GM23338 (cell line): ENCODE measurements around the gene XAB2. TPM values are rescaled to one million over a fixed set of nuclear protein-coding genes. Genes with fewer than 3 reads are reported as not detected.

ENCODE experiments used
- ATAC-seq: fragments of 200-7000 bp; cut with Tn5 transposase; 3 replicates; pipeline ENCODE4 v1.9.1; 2020
- DNase-seq: peaks from one replicate; pipeline ENCODE4 v3.0.0-alpha.2; 2015; ENCODE audit warnings: low spot score
- H2AFZ ChIP-seq: fragments of 200-600 bp; sonication (generic); 2 replicates; pipeline ENCODE4 v1.8.0; 2016; ENCODE audit warnings: antibody characterized with exemption, mild to moderate bottlenecking, moderate library complexity
- H3F3A ChIP-seq: fragments of 200-600 bp; sonication (generic); replicated peaks from 2 replicates; pipeline ENCODE4 v1.8.0; 2017; ENCODE audit warnings: antibody characterized with exemption, mixed run types, low read depth
- H3K27ac ChIP-seq: fragments of 200-600 bp; sonication (generic); 2 replicates; pipeline ENCODE4 v1.6.1; 2016; ENCODE audit warnings: low read depth
- H3K27me3 ChIP-seq: fragments of 200-600 bp; sonication (generic); 2 replicates; pipeline ENCODE4 v1.8.0; 2016; ENCODE audit warnings: mild to moderate bottlenecking, mixed run types, moderate library complexity; ENCODE audit not compliant: insufficient read depth
- H3K36me3 ChIP-seq: fragments of 200-600 bp; sonication (generic); 2 replicates; pipeline ENCODE4 v1.8.0; 2016; ENCODE audit warnings: mild to moderate bottlenecking; ENCODE audit not compliant: insufficient read depth
- H3K4me1 ChIP-seq: fragments of 200-600 bp; sonication (generic); 2 replicates; pipeline ENCODE4 v1.8.0; 2016; ENCODE audit warnings: mild to moderate bottlenecking, moderate library complexity; ENCODE audit not compliant: insufficient read depth
- H3K4me2 ChIP-seq: fragments of 200-600 bp; sonication (generic); 2 replicates; pipeline ENCODE4 v1.7.1; 2017; ENCODE audit warnings: mixed run types
- H3K4me3 ChIP-seq: fragments of 200-600 bp; sonication (generic); 2 replicates; pipeline ENCODE4 v1.6.1; 2016; ENCODE audit warnings: mixed run types
- H3K79me2 ChIP-seq: fragments of 200-600 bp; sonication (generic); replicated peaks from 2 replicates; pipeline ENCODE4 v1.8.0; 2017; ENCODE audit warnings: mild to moderate bottlenecking; ENCODE audit not compliant: insufficient read depth
- H3K9me2 ChIP-seq: fragments of 200-600 bp; sonication (generic); 2 replicates; pipeline ENCODE4 v1.8.0; 2017; ENCODE audit not compliant: insufficient read depth
- H4K20me1 ChIP-seq: fragments of 200-600 bp; sonication (generic); replicated peaks from 2 replicates; pipeline ENCODE4 v1.8.0; 2017; ENCODE audit warnings: mild to moderate bottlenecking; ENCODE audit not compliant: insufficient read depth
- H3K27ac Mint-ChIP-seq: 2 replicates; pipeline ENCODE4 v1.8.0; 2020; ENCODE audit warnings: inconsistent platforms, mild to moderate bottlenecking, moderate library complexity, mixed read lengths
- H3K27me3 Mint-ChIP-seq: 3 replicates; pipeline ENCODE4 v1.8.0; 2022; ENCODE audit warnings: low read depth, mild to moderate bottlenecking, moderate library complexity, mixed read lengths, inconsistent platforms; ENCODE audit not compliant: insufficient read depth, poor library complexity
- H3K36me3 Mint-ChIP-seq: 3 replicates; pipeline ENCODE4 v1.8.0; 2021; ENCODE audit warnings: low read depth, mild to moderate bottlenecking, inconsistent platforms, moderate library complexity, mixed read lengths
- H3K4me1 Mint-ChIP-seq: 3 replicates; pipeline ENCODE4 v1.8.0; 2020; ENCODE audit warnings: mild to moderate bottlenecking, inconsistent platforms, mixed read lengths
- H3K4me3 Mint-ChIP-seq: 3 replicates; pipeline ENCODE4 v1.8.0; 2021; ENCODE audit warnings: moderate library complexity, mild to moderate bottlenecking, inconsistent platforms, mixed read lengths
- H3K9me3 Mint-ChIP-seq: 3 replicates; pipeline ENCODE4 v1.8.0; 2020; ENCODE audit warnings: moderate library complexity, mild to moderate bottlenecking, inconsistent platforms, mixed read lengths
- CREB1 ChIP-seq: fragments of 250-450 bp; sonication (Bioruptor Pico); IDR thresholded peaks from 2 replicates; pipeline ENCODE4 v1.5.0; 2020; ENCODE audit warnings: low read depth, mild to moderate bottlenecking, moderate library complexity
- EZH2 ChIP-seq: fragments of 200-600 bp; sonication (generic); IDR thresholded peaks from one replicate; pipeline ENCODE4 v1.8.0; 2017; ENCODE audit warnings: antibody characterized with exemption, mild to moderate bottlenecking, low read depth; ENCODE audit not compliant: unreplicated experiment
- POLR2AphosphoS5 ChIP-seq: IDR thresholded peaks from 2 replicates; pipeline ENCODE4 v1.6.1; 2016; ENCODE audit warnings: antibody characterized with exemption, low read depth
- STAT1 ChIP-seq: IDR thresholded peaks from one replicate; pipeline ENCODE4 v1.6.1; 2016; ENCODE audit warnings: antibody characterized with exemption; ENCODE audit not compliant: unreplicated experiment
- ZNF114 ChIP-seq: fragments of 250-450 bp; sonication (Bioruptor Pico); IDR thresholded peaks from 2 replicates; pipeline ENCODE4 v1.5.0; 2020; ENCODE audit warnings: mild to moderate bottlenecking, moderate library complexity
- ZNF331 ChIP-seq: fragments of 250-450 bp; sonication (Bioruptor Pico); IDR thresholded peaks from 2 replicates; pipeline ENCODE4 v1.5.0; 2020; ENCODE audit warnings: low read depth, mild to moderate bottlenecking, moderate library complexity
- ZNF462 ChIP-seq: fragments of 250-450 bp; sonication (Bioruptor Pico); IDR thresholded peaks from 2 replicates; pipeline ENCODE4 v1.5.0; 2020; ENCODE audit warnings: mild to moderate bottlenecking, moderate library complexity
- polyA plus RNA-seq: library from polyadenylated mRNA; unstranded; fragments of >200 nt; fragmentation: Nextera tagmentation; extraction: Ambion mirVana; gene quantifications from 2 replicates; pipeline ENCODE4 v1.2.1, GENCODE V29; 2016
- total RNA-seq: library from RNA; depleted of rRNA; stranded (reverse); fragments of >200 nt; shearing (Covaris generic); gene quantifications from 2 replicates; pipeline ENCODE4 v1.2.3, GENCODE V29; 2014
- TF ChIP-seq, protein P1 (sequence below): IDR thresholded peaks from one replicate; pipeline ENCODE4 v1.6.1; 2018; ENCODE audit warnings: antibody characterized with exemption; ENCODE audit not compliant: unreplicated experiment

XAB2 gene
- total and polyA plus RNA-seq, 2 experiments from 2014 or later: 18.4 to 69.0 TPM

DNA sequence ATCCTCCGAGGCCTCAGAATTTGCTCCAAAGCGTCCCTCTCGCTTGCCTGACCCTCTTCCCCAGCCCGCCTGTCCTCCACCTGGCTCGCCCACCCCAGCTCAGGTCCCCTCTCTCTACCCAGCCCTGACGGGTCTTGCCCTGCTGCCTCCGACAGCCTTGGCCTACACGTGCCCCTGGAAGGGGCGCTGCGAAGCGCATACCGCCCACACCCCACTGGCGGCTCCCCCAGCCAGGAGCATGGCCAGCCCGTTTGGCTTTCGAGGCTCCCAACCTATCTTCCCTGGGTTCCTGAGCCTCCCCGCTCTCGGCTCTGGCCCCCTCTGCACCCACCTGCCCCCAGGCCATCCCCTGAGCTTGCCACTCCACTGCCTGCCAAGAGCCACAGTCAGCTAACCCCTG, 4.5 kb downstream of the XAB2 start (continued):
- TF ChIP-seq ZNF462 (CRISPR knock-in tag) (no peak), ZNF331 (CRISPR knock-in tag) (no peak)

DNA sequence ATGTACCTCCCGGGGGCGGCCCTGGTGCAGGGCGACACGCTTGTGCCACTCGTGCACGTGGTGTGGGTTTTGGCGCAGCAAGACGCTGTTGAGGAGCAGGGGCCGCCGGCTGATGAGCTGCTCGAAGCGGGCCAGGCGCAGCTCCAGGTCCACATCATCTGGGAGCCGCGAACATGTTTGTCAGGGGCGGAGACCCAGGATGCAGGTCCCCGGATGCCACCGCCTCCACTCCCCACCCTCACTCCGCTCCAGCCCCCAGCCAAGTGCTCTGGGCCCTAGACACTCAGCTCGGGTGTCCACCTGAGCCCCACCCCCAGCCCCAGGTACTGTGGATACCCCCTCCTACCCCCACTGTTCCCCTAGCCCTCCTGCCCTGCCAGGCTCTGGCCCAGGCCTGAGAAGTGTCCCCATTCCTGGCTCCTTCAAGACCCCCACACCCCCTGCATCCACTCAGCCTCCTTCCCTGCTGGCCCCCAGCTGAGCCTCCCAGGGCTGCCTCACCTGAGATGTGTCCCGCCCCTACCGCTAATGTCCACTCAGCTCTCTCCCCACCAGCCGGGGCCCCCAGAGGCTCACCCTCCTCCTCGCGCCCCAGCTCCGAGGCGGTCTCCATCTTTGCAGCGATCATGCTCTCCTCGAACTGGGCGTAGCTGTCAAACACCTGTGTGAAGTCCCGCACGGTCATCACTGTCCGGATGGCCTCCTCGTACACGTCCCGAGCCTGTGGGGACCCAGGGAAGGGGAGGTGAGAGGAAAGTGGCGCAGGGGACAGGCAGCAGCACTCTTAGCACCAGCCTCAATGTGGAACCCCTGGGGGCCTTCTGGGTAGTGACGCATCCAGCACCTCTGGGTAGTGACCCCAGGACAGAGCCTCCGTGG, 5.4 kb downstream of the XAB2 start:
- H3K79me2 ChIP-seq: peaks cover 26% of the 10 kb centered on the region
- no peaks in the 10 kb centered on the region for H3K9me2 ChIP-seq
- no peaks in the 10 kb centered on the region for H3F3A ChIP-seq
- peaks cover 8% of the 10 kb centered on the region for H4K20me1 ChIP-seq
- H3K4me1 Mint-ChIP-seq: peaks cover 7% of the 10 kb centered on the region
- H3K36me3 ChIP-seq: no peaks in the 10 kb centered on the region; the same call in 1 of the 2 replicates
- no peaks in the 10 kb centered on the region for H3K27me3 ChIP-seq
- H3K9me3 Mint-ChIP-seq: no peaks in the 10 kb centered on the region
- H3K27ac Mint-ChIP-seq: no peak overlapping the region
- peaks cover 27% of the 10 kb centered on the region for H3K36me3 Mint-ChIP-seq
- H3K27ac ChIP-seq: no peak overlapping the region
- H2AFZ ChIP-seq: no peak overlapping the region
- ATAC-seq (no peak), DNase-seq (no peak)
- H3K4me1 ChIP-seq: peaks cover 6% of the 10 kb centered on the region; the same call in 1 of the 2 replicates
- H3K4me3 ChIP-seq: no peak overlapping the region
- H3K4me3 Mint-ChIP-seq: no peak overlapping the region
- H3K4me2 ChIP-seq: no peak overlapping the region
- H3K27me3 Mint-ChIP-seq: peaks cover 7% of the 10 kb centered on the region
- no peak for TF ChIP-seq EZH2
- no peak for TF ChIP-seq CREB1 (CRISPR knock-in tag)
- TF ChIP-seq POLR2AphosphoS5: no peak
- TF ChIP-seq, protein P1, sequence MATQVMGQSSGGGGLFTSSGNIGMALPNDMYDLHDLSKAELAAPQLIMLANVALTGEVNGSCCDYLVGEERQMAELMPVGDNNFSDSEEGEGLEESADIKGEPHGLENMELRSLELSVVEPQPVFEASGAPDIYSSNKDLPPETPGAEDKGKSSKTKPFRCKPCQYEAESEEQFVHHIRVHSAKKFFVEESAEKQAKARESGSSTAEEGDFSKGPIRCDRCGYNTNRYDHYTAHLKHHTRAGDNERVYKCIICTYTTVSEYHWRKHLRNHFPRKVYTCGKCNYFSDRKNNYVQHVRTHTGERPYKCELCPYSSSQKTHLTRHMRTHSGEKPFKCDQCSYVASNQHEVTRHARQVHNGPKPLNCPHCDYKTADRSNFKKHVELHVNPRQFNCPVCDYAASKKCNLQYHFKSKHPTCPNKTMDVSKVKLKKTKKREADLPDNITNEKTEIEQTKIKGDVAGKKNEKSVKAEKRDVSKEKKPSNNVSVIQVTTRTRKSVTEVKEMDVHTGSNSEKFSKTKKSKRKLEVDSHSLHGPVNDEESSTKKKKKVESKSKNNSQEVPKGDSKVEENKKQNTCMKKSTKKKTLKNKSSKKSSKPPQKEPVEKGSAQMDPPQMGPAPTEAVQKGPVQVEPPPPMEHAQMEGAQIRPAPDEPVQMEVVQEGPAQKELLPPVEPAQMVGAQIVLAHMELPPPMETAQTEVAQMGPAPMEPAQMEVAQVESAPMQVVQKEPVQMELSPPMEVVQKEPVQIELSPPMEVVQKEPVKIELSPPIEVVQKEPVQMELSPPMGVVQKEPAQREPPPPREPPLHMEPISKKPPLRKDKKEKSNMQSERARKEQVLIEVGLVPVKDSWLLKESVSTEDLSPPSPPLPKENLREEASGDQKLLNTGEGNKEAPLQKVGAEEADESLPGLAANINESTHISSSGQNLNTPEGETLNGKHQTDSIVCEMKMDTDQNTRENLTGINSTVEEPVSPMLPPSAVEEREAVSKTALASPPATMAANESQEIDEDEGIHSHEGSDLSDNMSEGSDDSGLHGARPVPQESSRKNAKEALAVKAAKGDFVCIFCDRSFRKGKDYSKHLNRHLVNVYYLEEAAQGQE: no peak
- TF ChIP-seq STAT1: no peak
- no peak for TF ChIP-seq ZNF114 (CRISPR knock-in tag)
